WTC11 (cell line): ENCODE data around the gene LRMDA. TPM values are rescaled to one million over a fixed set of nuclear protein-coding genes. Genes with fewer than 3 reads are reported as not detected.
A peak's percentile ranks its signal among the peaks of the same experiment; 100 is the strongest.

ENCODE experiments used
- ATAC-seq: fragments of 200-7000 bp; cut with Tn5 transposase; 2 replicates; pipeline ENCODE4 v1.10.0; 2021; ENCODE audit warnings: mild to moderate bottlenecking, moderate library complexity
- CTCF ChIA-PET: fragments of 300-600 bp; sonication (Branson Sonifier 250); formaldehyde crosslinking; loops from one replicate; lab custom pipeline; 2021; ENCODE audit warnings: antibody characterized with exemption; lab: Charles Lee
- POLR2A ChIA-PET: fragments of 350-600 bp; sonication (Branson Sonifier 250); formaldehyde crosslinking; loops from one replicate; lab custom pipeline; 2021; ENCODE audit warnings: antibody characterized with exemption; lab: Charles Lee
- DNase-seq: peaks from one replicate; pipeline ENCODE4 v3.0.0; 2021; ENCODE audit warnings: low spot score
- H3K27ac Mint-ChIP-seq: 2 replicates; pipeline ENCODE4 v1.8.0; 2021; ENCODE audit warnings: mixed read lengths
- H3K27me3 Mint-ChIP-seq: 2 replicates; pipeline ENCODE4 v1.8.0; 2021; ENCODE audit warnings: low read depth, mild to moderate bottlenecking, moderate library complexity, mixed read lengths
- H3K36me3 Mint-ChIP-seq: 2 replicates; pipeline ENCODE4 v1.8.0; 2021; ENCODE audit warnings: mixed read lengths
- H3K4me1 Mint-ChIP-seq: 2 replicates; pipeline ENCODE4 v1.8.0; 2022; ENCODE audit warnings: mixed read lengths
- H3K4me3 Mint-ChIP-seq: 2 replicates; pipeline ENCODE4 v1.8.0; 2021; ENCODE audit warnings: mild to moderate bottlenecking, moderate library complexity, mixed read lengths
- H3K9me3 Mint-ChIP-seq: 2 replicates; pipeline ENCODE4 v1.8.0; 2021; ENCODE audit warnings: mixed read lengths
- ARID4B ChIP-seq: sonication (generic); formaldehyde crosslinking; IDR thresholded peaks from 2 replicates; pipeline ENCODE4 v1.8.0; 2023; ENCODE audit warnings: missing genetic modification reagents, mild to moderate bottlenecking, borderline replicate concordance
- CREM ChIP-seq: sonication (generic); formaldehyde crosslinking; IDR thresholded peaks from 2 replicates; pipeline ENCODE4 v1.8.1; 2022; ENCODE audit warnings: mild to moderate bottlenecking, missing genetic modification reagents, moderate library complexity
- FOXK1 ChIP-seq: sonication (generic); formaldehyde crosslinking; IDR thresholded peaks from 2 replicates; pipeline ENCODE4 v1.8.0; 2022; ENCODE audit warnings: mild to moderate bottlenecking, moderate library complexity, missing genetic modification reagents
- GRHL2 ChIP-seq: fragments of 250-450 bp; sonication (Bioruptor Pico); IDR thresholded peaks from 2 replicates; pipeline ENCODE4 v1.8.0; 2022; ENCODE audit warnings: mild to moderate bottlenecking, moderate library complexity; ENCODE audit not compliant: insufficient replicate concordance, severe bottlenecking
- GTF2I ChIP-seq: fragments of 250-450 bp; sonication (Bioruptor Pico); conservative IDR thresholded peaks from 2 replicates; pipeline ENCODE4 v1.4.0; 2021; ENCODE audit warnings: mild to moderate bottlenecking
- HMGA2 ChIP-seq: fragments of 250-450 bp; sonication (Bioruptor Pico); IDR thresholded peaks from 2 replicates; pipeline ENCODE4 v1.4.0; 2021; ENCODE audit warnings: mild to moderate bottlenecking, moderate library complexity
- MXD4 ChIP-seq: fragments of 250-450 bp; sonication (Bioruptor Pico); IDR thresholded peaks from 2 replicates; pipeline ENCODE4 v1.8.0; 2021; ENCODE audit warnings: mild to moderate bottlenecking, moderate library complexity, borderline replicate concordance
- NR1H2 ChIP-seq: sonication (generic); formaldehyde crosslinking; IDR thresholded peaks from 2 replicates; pipeline ENCODE4 v1.9.0; 2021; ENCODE audit warnings: mild to moderate bottlenecking, moderate library complexity, missing genetic modification reagents
- NR2C2 ChIP-seq: sonication (generic); formaldehyde crosslinking; IDR thresholded peaks from 2 replicates; pipeline ENCODE4 v1.8.0; 2022; ENCODE audit warnings: mild to moderate bottlenecking, missing genetic modification reagents
- PRDM15 ChIP-seq: sonication (generic); formaldehyde crosslinking; IDR thresholded peaks from 2 replicates; pipeline ENCODE4 v1.8.0; 2022; ENCODE audit warnings: missing genetic modification reagents
- RELA ChIP-seq: sonication (generic); formaldehyde crosslinking; IDR thresholded peaks from 2 replicates; pipeline ENCODE4 v1.8.1; 2022; ENCODE audit warnings: missing genetic modification reagents, mild to moderate bottlenecking, borderline replicate concordance
- RORB ChIP-seq: fragments of 250-450 bp; sonication (Bioruptor Pico); IDR thresholded peaks from 2 replicates; pipeline ENCODE4 v1.9.0; 2021; ENCODE audit warnings: mild to moderate bottlenecking
- SMAD3 ChIP-seq: sonication (generic); formaldehyde crosslinking; IDR thresholded peaks from 2 replicates; pipeline ENCODE4 v1.8.0; 2022; ENCODE audit warnings: missing genetic modification reagents, mild to moderate bottlenecking, borderline replicate concordance
- SOX15 ChIP-seq: fragments of 250-450 bp; sonication (Bioruptor Pico); IDR thresholded peaks from 2 replicates; pipeline ENCODE4 v1.9.0; 2021; ENCODE audit warnings: mild to moderate bottlenecking
- TCF7 ChIP-seq: sonication (generic); formaldehyde crosslinking; IDR thresholded peaks from 2 replicates; pipeline ENCODE4 v1.8.0; 2022; ENCODE audit warnings: mild to moderate bottlenecking, low read depth, missing genetic modification reagents, moderate library complexity
- ZBTB43 ChIP-seq: sonication (generic); formaldehyde crosslinking; IDR thresholded peaks from 2 replicates; pipeline ENCODE4 v1.8.1; 2023; ENCODE audit warnings: mild to moderate bottlenecking, missing genetic modification reagents
- ZNF232 ChIP-seq: sonication (generic); formaldehyde crosslinking; IDR thresholded peaks from 2 replicates; pipeline ENCODE4 v1.8.0; 2022; ENCODE audit warnings: mild to moderate bottlenecking, missing genetic modification reagents
- ZNF263 ChIP-seq: sonication (generic); formaldehyde crosslinking; IDR thresholded peaks from 2 replicates; pipeline ENCODE4 v1.8.1; 2022; ENCODE audit warnings: low read depth, mild to moderate bottlenecking, moderate library complexity, missing genetic modification reagents
- ZNF423 ChIP-seq: fragments of 250-450 bp; sonication (Bioruptor Pico); IDR thresholded peaks from 2 replicates; pipeline ENCODE4 v2.1.2; 2022; ENCODE audit warnings: mild to moderate bottlenecking, moderate library complexity
- total RNA-seq: library from RNA; stranded (reverse); gene quantifications from 3 replicates; pipeline ENCODE4 v1.2.3, GENCODE V29; 2021
- TF ChIP-seq, protein P1 (sequence below): sonication (generic); formaldehyde crosslinking; IDR thresholded peaks from 2 replicates; pipeline ENCODE4 v1.8.0; 2022; ENCODE audit warnings: mild to moderate bottlenecking, missing genetic modification reagents

Gene LRMDA
- total RNA-seq, 1 experiment from 2014 or later = 0.92 TPM

DNA sequence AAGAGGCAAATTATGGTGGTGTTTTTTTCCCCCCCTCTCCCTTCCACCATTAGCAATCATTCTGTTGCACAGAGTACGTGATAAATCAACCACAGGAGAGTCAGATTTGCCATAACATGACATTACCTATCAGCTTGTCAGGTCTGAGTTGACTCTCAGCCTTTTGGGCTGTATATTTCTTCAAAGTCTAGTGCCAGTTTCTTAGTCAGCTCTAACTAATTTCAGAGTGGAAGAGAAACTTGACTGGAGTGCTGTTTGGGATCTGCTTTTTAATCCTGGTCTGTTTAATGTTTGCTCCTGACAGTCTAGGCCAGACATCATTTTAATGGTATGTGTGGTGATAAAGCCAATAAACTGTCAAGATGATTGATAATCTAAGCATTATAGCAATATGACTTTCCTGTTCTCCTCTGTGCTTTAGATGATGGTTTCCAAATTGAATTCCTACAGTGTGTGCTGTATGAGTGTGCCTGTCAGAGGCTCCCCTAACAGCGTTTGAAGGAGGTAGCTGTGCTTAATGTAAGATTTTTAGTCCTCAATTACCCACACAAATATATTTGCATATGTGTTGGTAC lies 76.9 kb downstream of the LRMDA start:
- ATAC-seq = no peak

DNA sequence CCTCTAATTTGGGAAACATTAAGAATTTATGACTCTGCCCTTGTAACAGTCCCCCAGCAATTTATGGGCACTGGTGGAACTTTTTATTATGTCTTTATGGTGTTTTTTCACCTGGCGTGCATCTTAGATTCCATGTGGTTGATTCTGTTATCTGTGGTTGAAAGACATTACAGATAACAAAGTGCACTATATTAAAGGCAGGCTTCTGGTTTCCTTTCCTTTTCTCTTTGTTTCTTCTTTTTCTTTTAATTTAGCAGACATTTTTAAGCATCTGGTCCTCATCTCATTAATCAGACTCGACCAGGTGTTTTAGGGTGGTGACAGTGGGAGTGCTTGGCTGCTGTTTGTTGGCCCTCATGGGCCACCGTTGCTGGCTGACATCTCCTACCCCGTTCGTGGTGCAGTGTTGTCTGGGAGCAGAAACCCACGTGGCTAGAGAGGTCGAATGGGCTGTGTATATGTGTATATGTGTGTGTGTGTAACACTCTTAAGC lies 77.4 kb downstream of the LRMDA start:
- TF ChIP-seq NR2C2 (CRISPR knock-in tag) = no peak
- TF ChIP-seq FOXK1 (CRISPR knock-in tag) = no peak
- no peak for TF ChIP-seq MXD4
- no peak for TF ChIP-seq RELA (CRISPR knock-in tag)
- TF ChIP-seq, protein P1, sequence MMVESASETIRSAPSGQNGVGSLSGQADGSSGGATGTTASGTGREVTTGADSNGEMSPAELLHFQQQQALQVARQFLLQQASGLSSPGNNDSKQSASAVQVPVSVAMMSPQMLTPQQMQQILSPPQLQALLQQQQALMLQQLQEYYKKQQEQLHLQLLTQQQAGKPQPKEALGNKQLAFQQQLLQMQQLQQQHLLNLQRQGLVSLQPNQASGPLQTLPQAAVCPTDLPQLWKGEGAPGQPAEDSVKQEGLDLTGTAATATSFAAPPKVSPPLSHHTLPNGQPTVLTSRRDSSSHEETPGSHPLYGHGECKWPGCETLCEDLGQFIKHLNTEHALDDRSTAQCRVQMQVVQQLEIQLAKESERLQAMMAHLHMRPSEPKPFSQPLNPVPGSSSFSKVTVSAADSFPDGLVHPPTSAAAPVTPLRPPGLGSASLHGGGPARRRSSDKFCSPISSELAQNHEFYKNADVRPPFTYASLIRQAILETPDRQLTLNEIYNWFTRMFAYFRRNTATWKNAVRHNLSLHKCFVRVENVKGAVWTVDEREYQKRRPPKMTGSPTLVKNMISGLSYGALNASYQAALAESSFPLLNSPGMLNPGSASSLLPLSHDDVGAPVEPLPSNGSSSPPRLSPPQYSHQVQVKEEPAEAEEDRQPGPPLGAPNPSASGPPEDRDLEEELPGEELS = no peak
- no peak for TF ChIP-seq SMAD3 (CRISPR knock-in tag)
- TF ChIP-seq GRHL2 (CRISPR knock-in tag) = no peak
- TF ChIP-seq ARID4B (CRISPR knock-in tag) = no peak
- TF ChIP-seq CREM (CRISPR knock-in tag) = no peak
- no peak for TF ChIP-seq SOX15 (CRISPR knock-in tag)
- TF ChIP-seq ZNF423 (CRISPR knock-in tag) = no peak
- TF ChIP-seq HMGA2 (CRISPR knock-in tag) = no peak
- no peak for TF ChIP-seq GTF2I (CRISPR knock-in tag)
- ChIA-PET CTCF (no interaction called here), POLR2A (no interaction called here)
- Mint-ChIP-seq H3K27me3 (peaks cover 40% of the 10 kb centered on the region), H3K4me3 (no peak overlapping the region), H3K36me3 (no peaks in the 10 kb centered on the region), H3K9me3 (no peaks in the 10 kb centered on the region), H3K4me1 (peaks cover 26% of the 10 kb centered on the region), H3K27ac (no peak overlapping the region)
- DNase-seq (no peak), ATAC-seq (no peak)

More for the DNA sequence above, 76.9 kb downstream of the LRMDA start:
- DNase-seq = no peak
- no peak overlapping the region for H3K4me3 Mint-ChIP-seq
- CTCF ChIA-PET = no interaction called here
- no peak for TF ChIP-seq NR1H2 (CRISPR knock-in tag)
- peak; percentile 35; the same call in 1 of the 2 replicates for TF ChIP-seq RORB (CRISPR knock-in tag)
- H3K36me3 Mint-ChIP-seq = no peaks in the 10 kb centered on the region
- H3K4me1 Mint-ChIP-seq = peaks cover 21% of the 10 kb centered on the region
- H3K9me3 Mint-ChIP-seq = no peaks in the 10 kb centered on the region
- H3K27ac Mint-ChIP-seq = no peak overlapping the region
- H3K27me3 Mint-ChIP-seq = peaks cover 35% of the 10 kb centered on the region
- POLR2A ChIA-PET = no interaction called here

DNA sequence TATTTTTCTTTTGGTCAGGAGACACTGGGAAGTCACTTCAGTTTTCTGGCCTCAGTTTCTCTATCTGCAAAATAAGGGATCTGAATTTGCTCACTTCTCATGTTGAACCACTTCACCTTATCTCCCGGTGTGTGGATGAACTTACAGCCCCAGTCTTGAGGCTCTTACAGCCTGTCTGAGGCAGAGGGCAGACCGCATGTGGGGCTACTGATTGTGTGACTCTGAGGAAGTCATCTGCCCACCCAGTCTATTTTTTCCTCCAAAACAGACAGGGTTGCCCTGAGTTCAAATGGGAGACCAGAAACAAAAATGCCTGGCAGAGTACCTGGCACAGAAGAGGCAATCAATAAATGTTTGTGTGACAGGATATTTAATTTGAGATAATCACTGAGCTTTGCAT lies 78.3 kb downstream of the LRMDA start:
- DNase-seq (no peak), ATAC-seq (no peak)
- Mint-ChIP-seq H3K4me1 (peaks cover 29% of the 10 kb centered on the region), H3K27ac (no peak overlapping the region), H3K27me3 (peaks cover 36% of the 10 kb centered on the region), H3K4me3 (no peak overlapping the region), H3K36me3 (no peaks in the 10 kb centered on the region), H3K9me3 (peaks cover 5% of the 10 kb centered on the region)
- ChIA-PET POLR2A (no interaction called here), CTCF (no interaction called here)
- no peak for TF ChIP-seq NR2C2 (CRISPR knock-in tag)
- no peak for TF ChIP-seq GTF2I (CRISPR knock-in tag)
- no peak for TF ChIP-seq PRDM15 (CRISPR knock-in tag)
- TF ChIP-seq NR1H2 (CRISPR knock-in tag) = no peak
- TF ChIP-seq ZNF263 (CRISPR knock-in tag) = no peak
- no peak for TF ChIP-seq TCF7
- TF ChIP-seq ZBTB43 = no peak
- TF ChIP-seq ZNF232 (CRISPR knock-in tag) = no peak
